ENCODE results near the gene KRTAP10-3.

KRTAP10-3 gene

GRCh38 chr21:44515359-44516165 is 43.0 kb downstream of the KRTAP10-3 start:
- TF ChIP-seq POLR2A (IDR thresholded peaks at IDR 0.05; ENCODE audit: extremely low read depth, insufficient read length) (no peak), CTCF (IDR thresholded peaks at IDR 0.05; ENCODE audit: low read depth, low read length) (no peak), MYC (IDR thresholded peaks at IDR 0.05; ENCODE audit: low read depth, low read length) (no peak)
- TF ChIP-seq, protein P1, sequence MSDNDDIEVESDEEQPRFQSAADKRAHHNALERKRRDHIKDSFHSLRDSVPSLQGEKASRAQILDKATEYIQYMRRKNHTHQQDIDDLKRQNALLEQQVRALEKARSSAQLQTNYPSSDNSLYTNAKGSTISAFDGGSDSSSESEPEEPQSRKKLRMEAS (IDR thresholded peaks at IDR 0.05; ENCODE audit: low read depth, low read length) = no peak
- no peak overlapping the region for H3K4me3 ChIP-seq (ENCODE audit: low read depth, low read length)
- DNase-seq (ENCODE audit: low read depth) = no peak

DNA sequence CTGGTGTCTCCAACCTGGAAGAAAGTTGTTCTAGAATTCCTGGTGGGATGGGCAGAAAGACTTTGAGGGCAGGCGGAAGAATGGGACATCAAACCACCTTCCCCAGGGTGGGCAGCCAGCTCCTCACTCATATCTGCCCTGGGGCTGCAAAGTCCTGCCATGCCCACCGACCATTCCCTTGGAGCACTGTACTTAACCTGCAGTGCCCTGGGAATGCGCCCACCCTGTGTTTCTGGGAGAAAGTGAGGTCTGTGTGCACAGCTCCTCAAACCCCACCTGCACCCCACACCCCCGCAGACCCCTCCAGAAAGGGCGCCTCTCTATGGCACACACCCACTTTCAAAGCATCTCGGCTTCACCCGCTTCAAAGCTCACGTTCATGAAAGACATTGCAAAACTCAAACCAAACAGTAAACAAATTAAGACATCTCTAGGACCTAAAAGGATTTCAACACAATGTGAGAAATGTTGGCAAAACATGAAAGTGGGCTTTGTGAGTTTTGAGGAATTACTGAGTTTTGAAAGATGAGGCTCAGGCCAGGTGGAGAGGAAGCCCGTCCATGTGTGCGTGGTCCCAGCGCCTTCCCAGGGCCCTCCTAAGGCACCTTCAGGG is 43.7 kb downstream of the KRTAP10-3 start:
- TF ChIP-seq POLR2A (IDR thresholded peaks at IDR 0.05; ENCODE audit: extremely low read depth, insufficient read length) (no peak), CTCF (IDR thresholded peaks at IDR 0.05; ENCODE audit: low read depth, low read length) (no peak), MYC (IDR thresholded peaks at IDR 0.05; ENCODE audit: low read depth, low read length) (no peak)
- TF ChIP-seq, protein P1 (IDR thresholded peaks at IDR 0.05; ENCODE audit: low read depth, low read length) = no peak
- H3K4me3 ChIP-seq (ENCODE audit: low read depth, low read length) = no peak overlapping the region
- DNase-seq (ENCODE audit: low read depth) = no peak

- no peak overlapping the region for H3K4me3 ChIP-seq (ENCODE audit: low read depth, low read length)
- TF ChIP-seq, protein P1 (IDR thresholded peaks at IDR 0.05; ENCODE audit: low read depth, low read length) = no peak
- TF ChIP-seq CTCF (IDR thresholded peaks at IDR 0.05; ENCODE audit: low read depth, low read length) (no peak), MYC (IDR thresholded peaks at IDR 0.05; ENCODE audit: low read depth, low read length) (no peak), POLR2A (IDR thresholded peaks at IDR 0.05; ENCODE audit: extremely low read depth, insufficient read length) (no peak)
- DNase-seq (ENCODE audit: low read depth) = no peak
These were observed 44.4 kb downstream of the KRTAP10-3 start for GRCh38 chr21:44514218-44514520.

DNA sequence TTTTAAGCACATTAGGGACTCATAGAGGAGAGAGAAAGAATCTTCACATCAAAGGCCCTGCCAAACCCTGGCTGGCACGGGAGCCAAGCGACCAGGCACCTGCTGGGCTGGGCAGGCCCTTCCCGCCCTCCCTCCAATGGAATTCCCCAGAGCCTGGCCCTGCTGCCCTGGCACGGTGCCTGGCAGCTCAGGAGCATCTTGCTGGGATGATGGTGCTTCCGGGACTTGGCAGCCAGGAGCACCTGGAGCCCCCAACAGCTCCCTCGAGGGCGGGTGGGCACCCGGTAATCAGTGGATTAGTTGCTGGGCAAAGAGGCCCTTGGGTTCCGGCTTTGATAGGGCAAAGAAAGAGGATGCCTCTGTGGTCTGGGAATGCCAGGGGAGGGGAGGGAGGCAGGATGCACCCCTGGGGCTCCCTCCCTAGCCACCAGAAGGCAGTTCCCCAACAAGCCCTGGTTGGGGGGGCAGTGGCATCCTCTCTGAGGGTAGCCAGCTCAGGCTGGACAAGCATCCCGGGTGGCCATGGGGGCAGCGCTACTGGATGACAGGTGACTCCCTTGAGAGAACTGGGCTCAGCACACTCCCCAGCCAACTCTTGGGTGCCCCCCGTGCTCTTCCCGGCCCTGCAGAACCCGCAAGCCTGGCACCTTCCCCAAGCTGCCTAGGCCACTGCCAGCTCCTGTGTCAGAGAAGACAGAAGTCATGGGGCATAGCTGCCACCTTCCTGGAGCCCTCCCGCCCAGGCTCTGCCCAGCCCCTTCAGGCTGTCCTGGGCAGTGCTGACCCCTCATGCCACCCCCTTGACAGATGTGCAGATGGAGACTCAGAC is 45.0 kb downstream of the KRTAP10-3 start:
- no peak for DNase-seq (ENCODE audit: low read depth)
- TF ChIP-seq CTCF (IDR thresholded peaks at IDR 0.05; ENCODE audit: low read depth, low read length) (no peak), POLR2A (IDR thresholded peaks at IDR 0.05; ENCODE audit: extremely low read depth, insufficient read length) (no peak), MYC (IDR thresholded peaks at IDR 0.05; ENCODE audit: low read depth, low read length) (no peak)
- TF ChIP-seq, protein P1 (IDR thresholded peaks at IDR 0.05; ENCODE audit: low read depth, low read length) = no peak
- H3K4me3 ChIP-seq (ENCODE audit: low read depth, low read length) = no peak overlapping the region

- DNase-seq (ENCODE audit: low read depth) = no peak
- H3K4me3 ChIP-seq (ENCODE audit: low read depth, low read length) = no peak overlapping the region
- TF ChIP-seq, protein P1 (IDR thresholded peaks at IDR 0.05; ENCODE audit: low read depth, low read length) = no peak
- no peak for TF ChIP-seq MYC (IDR thresholded peaks at IDR 0.05; ENCODE audit: low read depth, low read length)
- no peak for TF ChIP-seq CTCF (IDR thresholded peaks at IDR 0.05; ENCODE audit: low read depth, low read length)
- TF ChIP-seq POLR2A (IDR thresholded peaks at IDR 0.05; ENCODE audit: extremely low read depth, insufficient read length) = no peak
These were observed 45.9 kb downstream of the KRTAP10-3 start for GRCh38 chr21:44512496-44513388.

Measured in NB4 (cell line).